Measurements from ENCODE around the gene TMEM207.

The TMEM207 gene

DNA sequence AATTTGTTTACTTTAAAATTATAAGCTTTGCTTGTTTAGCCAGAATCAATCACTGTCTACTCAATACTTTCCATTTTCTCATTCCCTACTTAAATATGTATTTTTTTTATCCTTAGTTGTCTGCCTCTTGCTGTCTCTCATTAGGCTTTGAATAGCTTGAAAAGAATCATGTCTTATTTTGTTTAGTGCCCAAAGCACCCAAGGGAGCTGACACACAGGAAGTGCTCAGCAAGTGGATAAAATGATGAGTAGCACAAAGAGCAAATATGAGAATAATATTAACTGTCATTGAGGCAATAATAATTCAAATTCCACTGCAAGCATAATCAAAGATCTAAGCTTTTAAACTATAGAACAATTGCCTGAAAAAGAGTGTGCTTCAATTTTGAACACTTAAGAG lies 45.2 kb upstream of the TMEM207 start:
- in situ Hi-C loops (cut with MboI; ENCODE audit: low sequenced_read_pairs, unreplicated experiment): no loop called here
- TF ChIP-seq, protein P1, sequence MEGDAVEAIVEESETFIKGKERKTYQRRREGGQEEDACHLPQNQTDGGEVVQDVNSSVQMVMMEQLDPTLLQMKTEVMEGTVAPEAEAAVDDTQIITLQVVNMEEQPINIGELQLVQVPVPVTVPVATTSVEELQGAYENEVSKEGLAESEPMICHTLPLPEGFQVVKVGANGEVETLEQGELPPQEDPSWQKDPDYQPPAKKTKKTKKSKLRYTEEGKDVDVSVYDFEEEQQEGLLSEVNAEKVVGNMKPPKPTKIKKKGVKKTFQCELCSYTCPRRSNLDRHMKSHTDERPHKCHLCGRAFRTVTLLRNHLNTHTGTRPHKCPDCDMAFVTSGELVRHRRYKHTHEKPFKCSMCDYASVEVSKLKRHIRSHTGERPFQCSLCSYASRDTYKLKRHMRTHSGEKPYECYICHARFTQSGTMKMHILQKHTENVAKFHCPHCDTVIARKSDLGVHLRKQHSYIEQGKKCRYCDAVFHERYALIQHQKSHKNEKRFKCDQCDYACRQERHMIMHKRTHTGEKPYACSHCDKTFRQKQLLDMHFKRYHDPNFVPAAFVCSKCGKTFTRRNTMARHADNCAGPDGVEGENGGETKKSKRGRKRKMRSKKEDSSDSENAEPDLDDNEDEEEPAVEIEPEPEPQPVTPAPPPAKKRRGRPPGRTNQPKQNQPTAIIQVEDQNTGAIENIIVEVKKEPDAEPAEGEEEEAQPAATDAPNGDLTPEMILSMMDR (IDR thresholded peaks at IDR 0.05; ENCODE audit: borderline replicate concordance, control extremely low read depth, extremely low read depth, insufficient read depth, missing control alignments): no peak
- DNase-seq (ENCODE audit: low spot score): no peak

GRCh38 chr3:190492966-190493365 lies 43.3 kb upstream of the TMEM207 start:
- TF ChIP-seq, protein P1 (IDR thresholded peaks at IDR 0.05; ENCODE audit: borderline replicate concordance, control extremely low read depth, extremely low read depth, insufficient read depth, missing control alignments): no peak
- in situ Hi-C loops (cut with MboI; ENCODE audit: low sequenced_read_pairs, unreplicated experiment): no loop called here
- no peak for DNase-seq (ENCODE audit: low spot score)

- no peak for DNase-seq (ENCODE audit: low spot score)
- TF ChIP-seq, protein P1 (IDR thresholded peaks at IDR 0.05; ENCODE audit: borderline replicate concordance, control extremely low read depth, extremely low read depth, insufficient read depth, missing control alignments): no peak
- in situ Hi-C loops (cut with MboI; ENCODE audit: low sequenced_read_pairs, unreplicated experiment): no loop called here
Observed at GRCh38 chr3:190492129-190492528, 42.4 kb upstream of the TMEM207 start.

GRCh38 chr3:190491533-190492054 lies 41.9 kb upstream of the TMEM207 start:
- in situ Hi-C loops (cut with MboI; ENCODE audit: low sequenced_read_pairs, unreplicated experiment): no loop called here
- no peak for DNase-seq (ENCODE audit: low spot score)

DNA sequence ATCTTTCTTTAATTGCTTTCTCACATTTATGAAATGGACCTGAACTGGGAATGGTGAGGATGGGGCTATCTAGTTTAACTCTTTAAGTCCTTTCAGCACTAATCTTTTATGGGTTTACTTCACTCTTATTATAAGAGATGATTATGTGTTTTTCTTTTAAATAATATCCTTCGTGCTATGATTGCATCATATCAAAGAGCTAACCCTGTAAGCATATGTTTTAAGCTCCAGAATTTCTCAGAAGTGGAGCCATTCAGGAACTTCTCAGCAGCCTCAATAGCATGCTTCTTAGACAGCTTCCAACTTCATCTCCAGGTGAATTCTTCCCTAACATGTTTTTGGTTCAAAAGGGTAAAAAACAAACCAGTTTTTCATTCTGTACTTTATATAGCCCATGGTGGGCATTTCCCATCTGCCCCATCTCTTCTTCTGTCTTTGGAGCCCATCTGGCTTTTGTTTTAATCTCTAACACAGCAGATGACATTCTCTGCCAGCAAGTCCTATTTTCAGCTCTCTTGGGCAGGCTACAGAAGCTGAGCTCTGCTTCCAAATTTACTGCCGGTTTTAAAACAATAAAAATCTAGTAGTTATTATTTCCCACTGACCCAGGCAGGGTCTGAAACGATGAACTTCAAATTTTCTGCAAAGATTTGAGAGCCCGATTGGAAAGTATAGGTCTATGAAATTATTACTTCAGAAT lies 37.4 kb upstream of the TMEM207 start:
- TF ChIP-seq, protein P1 (IDR thresholded peaks at IDR 0.05; ENCODE audit: borderline replicate concordance, control extremely low read depth, extremely low read depth, insufficient read depth, missing control alignments): no peak
- no peak for DNase-seq (ENCODE audit: low spot score)
- in situ Hi-C loops (cut with MboI; ENCODE audit: low sequenced_read_pairs, unreplicated experiment): no loop called here

More at GRCh38 chr3:190491533-190492054, 41.9 kb upstream of the TMEM207 start:
- TF ChIP-seq, protein P1 (IDR thresholded peaks at IDR 0.05; ENCODE audit: borderline replicate concordance, control extremely low read depth, extremely low read depth, insufficient read depth, missing control alignments): no peak

DNA sequence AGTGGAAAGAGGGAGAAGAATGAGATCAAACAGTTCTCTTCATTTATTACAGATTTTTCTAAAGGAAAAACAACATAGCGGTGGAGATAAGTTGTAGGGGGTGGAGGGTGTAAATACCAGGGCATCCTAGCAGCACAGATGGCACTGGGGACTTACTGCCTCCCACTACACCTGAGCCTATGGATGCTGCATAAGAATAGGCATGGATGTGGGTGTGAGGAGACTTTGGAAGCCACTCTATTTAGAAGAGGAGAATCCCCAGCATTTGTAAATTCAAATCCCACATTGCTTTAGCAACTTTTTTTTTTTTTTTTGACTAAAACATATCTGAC lies 36.8 kb upstream of the TMEM207 start:
- TF ChIP-seq, protein P1 (IDR thresholded peaks at IDR 0.05; ENCODE audit: borderline replicate concordance, control extremely low read depth, extremely low read depth, insufficient read depth, missing control alignments): no peak
- in situ Hi-C loops (cut with MboI; ENCODE audit: low sequenced_read_pairs, unreplicated experiment): no loop called here
- no peak for DNase-seq (ENCODE audit: low spot score)
